Hepatocyte (in vitro differentiated cells): ENCODE data around the gene ZNF500. TPM values are rescaled to one million over a fixed set of nuclear protein-coding genes. Genes with fewer than 3 reads are reported as not detected.

Experiments used
- DNase-seq: peaks from one replicate; pipeline ENCODE4 v3.0.0-alpha.2; 2016; ENCODE audit warnings: low spot score
- H2AFZ ChIP-seq: fragments of 200-600 bp; sonication (generic); 2 replicates; pipeline ENCODE4 v1.6.0; 2016; ENCODE audit warnings: antibody characterized with exemption, mild to moderate bottlenecking
- H3K27ac ChIP-seq: fragments of 200-600 bp; sonication (generic); 2 replicates; pipeline ENCODE4 v1.5.1; 2016; ENCODE audit warnings: mild to moderate bottlenecking
- H3K27me3 ChIP-seq: fragments of 200-600 bp; sonication (generic); 2 replicates; pipeline ENCODE4 v1.6.1; 2016
- H3K36me3 ChIP-seq: fragments of 200-600 bp; sonication (generic); replicated peaks from 2 replicates; pipeline ENCODE4 v1.5.1; 2016; ENCODE audit warnings: low read depth; ENCODE audit not compliant: insufficient read depth
- H3K4me1 ChIP-seq: fragments of 200-600 bp; sonication (generic); 2 replicates; pipeline ENCODE4 v1.5.1; 2016; ENCODE audit warnings: mild to moderate bottlenecking, moderate library complexity; ENCODE audit not compliant: insufficient read depth
- H3K4me2 ChIP-seq: fragments of 200-600 bp; sonication (generic); 2 replicates; pipeline ENCODE4 v1.6.0; 2016
- H3K4me3 ChIP-seq: fragments of 200-600 bp; sonication (generic); 2 replicates; pipeline ENCODE4 v1.5.1; 2016; ENCODE audit warnings: mild to moderate bottlenecking
- H3K79me2 ChIP-seq: fragments of 200-600 bp; sonication (generic); 2 replicates; pipeline ENCODE4 v1.6.0; 2017; ENCODE audit warnings: mild to moderate bottlenecking
- H3K9me2 ChIP-seq: fragments of 200-600 bp; sonication (generic); replicated peaks from 2 replicates; pipeline ENCODE4 v1.6.0; 2017; ENCODE audit warnings: mild to moderate bottlenecking; ENCODE audit not compliant: insufficient read depth
- H3K9me3 ChIP-seq: fragments of 200-600 bp; sonication (generic); 2 replicates; pipeline ENCODE4 v1.5.1; 2016; ENCODE audit warnings: low read depth, mild to moderate bottlenecking
- H4K20me1 ChIP-seq: fragments of 200-600 bp; sonication (generic); 2 replicates; pipeline ENCODE4 v1.6.0; 2016; ENCODE audit warnings: mild to moderate bottlenecking; ENCODE audit not compliant: insufficient read depth, poor library complexity, severe bottlenecking
- EZH2 ChIP-seq: fragments of 200-600 bp; sonication (generic); IDR thresholded peaks from 2 replicates; pipeline ENCODE4 v1.6.1; 2016; ENCODE audit warnings: antibody characterized with exemption, mild to moderate bottlenecking, borderline replicate concordance
- EZH2phosphoT487 ChIP-seq: fragments of 200-600 bp; sonication (generic); IDR thresholded peaks from one replicate; pipeline ENCODE4 v1.6.1; 2018; ENCODE audit warnings: antibody characterized with exemption, mild to moderate bottlenecking, low read depth, moderate library complexity; ENCODE audit not compliant: unreplicated experiment, severe bottlenecking
- WGBS: methylation state at CpG from one replicate; pipeline ENCODE4 v1.1.6; 2016; ENCODE audit warnings: low lambda C conversion rate; ENCODE audit errors: missing lambda C conversion rate; 5-methylcytosine and 5-hydroxymethylcytosine counted together
- polyA plus RNA-seq: library from polyadenylated mRNA; unstranded; fragments of >200 nt; fragmentation: Nextera tagmentation; extraction: Ambion mirVana; gene quantifications from 2 replicates; pipeline ENCODE4 v1.2.1, GENCODE V29; 2016
- total RNA-seq: library from RNA; depleted of rRNA; stranded (reverse); fragments of >200 nt; gene quantifications from 2 replicates; pipeline ENCODE4 v1.2.3, GENCODE V29; 2014
- TF ChIP-seq, protein P1 (sequence below): fragments of 200-600 bp; sonication (generic); IDR thresholded peaks from 2 replicates; pipeline ENCODE4 v1.5.1; 2016; ENCODE audit warnings: antibody characterized with exemption, mild to moderate bottlenecking; ENCODE audit not compliant: poor library complexity

ZNF500 gene
- total and polyA plus RNA-seq, 2 experiments from 2014 or later, result 10.4 to 10.6 TPM

DNA sequence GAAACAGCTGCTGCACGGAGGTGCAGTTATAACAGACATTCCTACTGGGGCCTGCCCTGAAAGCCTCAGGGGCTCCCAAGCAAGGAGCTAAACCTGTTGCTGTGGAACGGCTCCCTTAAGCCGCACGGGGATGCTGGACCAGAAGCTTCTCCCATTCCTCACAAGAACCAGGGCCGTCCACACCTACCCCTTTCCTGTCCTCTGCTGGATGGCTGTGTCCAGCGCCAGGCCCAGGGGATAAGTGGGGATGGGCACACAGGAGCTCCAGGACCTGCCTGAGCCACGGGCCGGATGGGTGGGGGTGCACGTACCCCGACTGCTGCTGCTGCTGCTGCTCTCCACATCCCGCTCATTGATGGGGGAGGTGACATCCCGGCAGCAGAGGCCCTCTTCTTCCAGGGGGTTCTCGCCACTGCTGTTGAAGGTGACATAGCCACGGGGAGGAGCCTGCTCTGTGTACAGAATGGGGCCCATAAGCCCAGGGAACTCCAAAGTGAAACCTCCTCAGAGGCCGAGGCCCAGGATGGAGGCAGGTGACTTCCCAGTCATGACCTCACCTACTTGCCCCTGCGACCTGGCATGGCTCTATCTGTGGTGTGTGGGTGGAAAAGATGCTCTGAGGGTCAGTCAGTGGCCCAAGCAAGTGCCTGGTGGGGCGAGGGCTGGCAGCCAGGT lies 65.0 kb downstream of the ZNF500 start:
- Histone ChIP-seq H3K79me2 (no peaks in the 10 kb centered on the region), H3K4me3 (no peak overlapping the region), H3K9me2 (no peaks in the 10 kb centered on the region), H3K27ac (peak overlapping the region; percentile 87), H2AFZ (no peak overlapping the region), H3K4me2 (no peak overlapping the region), H4K20me1 (no peaks in the 10 kb centered on the region), H3K4me1 (peaks cover 3% of the 10 kb centered on the region), H3K9me3 (no peaks in the 10 kb centered on the region), H3K36me3 (no peaks in the 10 kb centered on the region), H3K27me3 (no peaks in the 10 kb centered on the region)
- TF ChIP-seq, protein P1, sequence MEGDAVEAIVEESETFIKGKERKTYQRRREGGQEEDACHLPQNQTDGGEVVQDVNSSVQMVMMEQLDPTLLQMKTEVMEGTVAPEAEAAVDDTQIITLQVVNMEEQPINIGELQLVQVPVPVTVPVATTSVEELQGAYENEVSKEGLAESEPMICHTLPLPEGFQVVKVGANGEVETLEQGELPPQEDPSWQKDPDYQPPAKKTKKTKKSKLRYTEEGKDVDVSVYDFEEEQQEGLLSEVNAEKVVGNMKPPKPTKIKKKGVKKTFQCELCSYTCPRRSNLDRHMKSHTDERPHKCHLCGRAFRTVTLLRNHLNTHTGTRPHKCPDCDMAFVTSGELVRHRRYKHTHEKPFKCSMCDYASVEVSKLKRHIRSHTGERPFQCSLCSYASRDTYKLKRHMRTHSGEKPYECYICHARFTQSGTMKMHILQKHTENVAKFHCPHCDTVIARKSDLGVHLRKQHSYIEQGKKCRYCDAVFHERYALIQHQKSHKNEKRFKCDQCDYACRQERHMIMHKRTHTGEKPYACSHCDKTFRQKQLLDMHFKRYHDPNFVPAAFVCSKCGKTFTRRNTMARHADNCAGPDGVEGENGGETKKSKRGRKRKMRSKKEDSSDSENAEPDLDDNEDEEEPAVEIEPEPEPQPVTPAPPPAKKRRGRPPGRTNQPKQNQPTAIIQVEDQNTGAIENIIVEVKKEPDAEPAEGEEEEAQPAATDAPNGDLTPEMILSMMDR, result no peak
- TF ChIP-seq EZH2, result no peak
- TF ChIP-seq EZH2phosphoT487, result no peak
- WGBS, result 91% methylated on average over 17 of the region's 17 CpGs
- DNase-seq, result peak; percentile 59

DNA sequence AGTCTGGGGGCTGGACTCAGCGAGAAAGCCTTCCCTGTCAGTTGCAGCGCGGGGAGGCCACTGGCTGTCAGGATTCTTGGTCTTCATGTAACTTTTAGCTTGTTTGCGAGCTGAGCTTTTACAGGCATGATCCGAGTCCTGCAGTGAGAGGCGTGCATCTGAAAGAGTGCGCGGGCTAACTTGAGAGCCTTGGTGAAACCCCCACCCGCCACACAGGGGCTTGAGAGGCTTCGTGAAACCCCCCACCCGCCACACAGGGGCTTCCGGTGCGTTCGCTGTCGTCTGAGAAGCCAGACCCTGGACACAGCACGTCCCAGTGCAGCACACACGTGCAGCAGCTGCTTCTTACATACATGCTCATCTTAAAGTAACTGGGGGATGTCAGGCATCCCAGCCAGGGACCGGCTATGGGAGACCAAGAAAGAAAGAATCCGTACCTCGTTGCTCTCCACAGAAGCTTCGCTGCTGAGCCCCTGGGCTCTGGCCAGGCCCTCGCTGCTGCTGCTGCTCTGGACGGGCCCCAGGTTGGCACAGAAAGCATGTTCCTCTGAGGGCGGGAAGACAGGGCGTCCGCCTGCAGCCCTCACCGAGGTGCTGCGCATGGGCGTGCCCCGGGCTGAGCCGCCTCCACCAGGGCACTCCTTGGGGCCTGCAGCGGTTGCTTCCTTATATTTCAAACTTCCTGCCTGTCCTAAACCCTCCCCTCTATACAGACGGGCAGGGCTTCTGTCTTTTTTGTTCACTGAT lies 65.8 kb downstream of the ZNF500 start:
- H2AFZ ChIP-seq, result no peak overlapping the region
- no peaks in the 10 kb centered on the region for H3K9me2 ChIP-seq
- 97% methylated on average over 33 of the region's 33 CpGs for WGBS
- H3K27ac ChIP-seq, result no peak overlapping the region
- no peaks in the 10 kb centered on the region for H3K36me3 ChIP-seq
- H3K4me3 ChIP-seq, result no peak overlapping the region
- peaks cover 7% of the 10 kb centered on the region for H3K4me1 ChIP-seq
- no peaks in the 10 kb centered on the region for H3K27me3 ChIP-seq
- H3K9me3 ChIP-seq, result no peaks in the 10 kb centered on the region
- no peak overlapping the region for H3K4me2 ChIP-seq
- H4K20me1 ChIP-seq, result no peaks in the 10 kb centered on the region
- DNase-seq, result no peak
- no peaks in the 10 kb centered on the region for H3K79me2 ChIP-seq
- TF ChIP-seq EZH2 (no peak), EZH2phosphoT487 (no peak)
- TF ChIP-seq, protein P1, result no peak

DNA sequence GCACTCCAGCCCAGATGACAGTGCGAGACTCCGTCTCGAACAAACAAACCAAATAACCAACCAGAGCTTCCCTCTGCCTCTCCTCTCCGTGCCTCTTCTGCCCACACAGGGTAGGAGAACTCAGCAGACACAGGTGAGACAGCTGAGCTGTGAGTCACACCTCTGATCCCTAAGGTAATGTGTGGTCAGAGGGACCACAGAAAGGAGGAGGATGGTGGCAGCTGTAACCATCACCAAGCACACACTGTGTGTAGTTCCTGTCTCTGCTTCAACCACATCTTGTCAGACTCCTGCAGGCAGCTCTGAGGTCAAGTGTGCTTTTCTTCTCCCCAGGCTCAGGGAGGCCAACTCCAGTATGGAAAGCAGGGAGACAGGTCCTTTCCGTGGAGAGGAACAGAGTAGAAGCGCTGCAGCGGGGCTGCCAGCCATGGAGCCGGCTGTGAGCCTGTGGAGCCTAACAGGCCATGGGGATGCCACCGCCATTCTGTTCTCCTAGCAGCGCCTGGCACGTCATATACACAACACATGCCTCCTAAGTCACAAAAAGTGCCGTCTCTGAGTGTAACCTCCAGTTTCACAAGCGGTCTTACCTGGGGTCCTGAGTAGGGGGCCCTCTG lies 66.5 kb downstream of the ZNF500 start:
- peaks cover 3% of the 10 kb centered on the region for H3K79me2 ChIP-seq
- DNase-seq, result no peak
- no peak overlapping the region for H3K4me3 ChIP-seq
- no peak overlapping the region for H3K4me2 ChIP-seq
- H3K4me1 ChIP-seq, result peaks cover 13% of the 10 kb centered on the region
- TF ChIP-seq, protein P1, result no peak
- TF ChIP-seq EZH2 (no peak), EZH2phosphoT487 (no peak)
- H3K27me3 ChIP-seq, result no peaks in the 10 kb centered on the region
- no peaks in the 10 kb centered on the region for H3K36me3 ChIP-seq
- H3K27ac ChIP-seq, result no peak overlapping the region
- no peak overlapping the region for H2AFZ ChIP-seq
- WGBS, result 96% methylated on average over 13 of the region's 13 CpGs
- no peaks in the 10 kb centered on the region for H3K9me3 ChIP-seq
- H4K20me1 ChIP-seq, result no peaks in the 10 kb centered on the region
- no peaks in the 10 kb centered on the region for H3K9me2 ChIP-seq
